ENCODE data around the gene FBXW7. TPM values are rescaled to one million over a fixed set of nuclear protein-coding genes. Genes with fewer than 3 reads are reported as not detected.

FBXW7 gene
- total and polyA plus RNA-seq, 2 of the 8 experiments (the other 6 are each of a cell fraction or from before 2014, with no cell fraction given): 6.0 to 26.7 TPM

DNA sequence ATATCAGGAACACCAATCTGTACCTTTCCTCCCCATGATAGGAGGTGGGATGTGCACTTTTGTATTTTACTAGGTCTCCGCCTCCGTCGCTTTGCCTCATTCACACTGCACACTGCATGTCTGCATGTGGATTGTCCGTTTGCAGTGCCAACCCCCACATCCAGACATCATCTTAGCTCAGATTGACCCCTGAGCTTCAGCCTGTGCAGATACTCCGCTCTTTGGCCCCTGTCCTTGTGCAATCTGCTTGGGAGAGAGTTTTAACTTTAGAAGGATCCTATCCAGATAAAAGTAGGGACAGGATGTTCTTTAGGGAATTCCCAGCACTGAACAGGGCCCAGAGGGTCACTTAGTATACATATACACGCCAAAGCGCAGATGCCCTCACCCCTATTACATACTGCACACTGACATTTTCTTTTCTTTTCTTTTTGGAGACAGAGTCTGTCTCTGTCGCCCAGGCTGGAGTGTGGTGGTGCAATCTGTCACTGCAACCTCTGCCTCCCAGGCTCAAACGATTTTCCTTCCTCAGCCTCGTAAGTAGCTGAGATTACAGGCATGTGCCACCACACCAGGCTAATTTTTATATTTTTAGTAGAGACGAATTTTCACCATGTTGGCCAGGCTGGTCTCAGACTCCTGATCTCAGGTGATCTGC, 43.3 kb upstream of the FBXW7 start (continued):
- TF ChIP-seq CHD7 (IDR thresholded peaks at IDR 0.05; ENCODE audit: insufficient replicate concordance, low read length): no peak
- no peak for TF ChIP-seq TBP (IDR thresholded peaks at IDR 0.05; ENCODE audit: low read depth, low read length)
- no peak for TF ChIP-seq CBX8 (IDR thresholded peaks at IDR 0.05; ENCODE audit: borderline replicate concordance, low read depth, low read length)
- TF ChIP-seq CTCF (IDR thresholded peaks at IDR 0.05; ENCODE audit: control extremely low read depth in 1 of 3, insufficient read depth in 1 of 3, low read depth in 1 of 3, low read length in 3 of 3): no peak
- TF ChIP-seq TAF1 (IDR thresholded peaks at IDR 0.05; ENCODE audit: low read depth, low read length): no peak
- TF ChIP-seq BCL11A (IDR thresholded peaks at IDR 0.05; ENCODE audit: low read depth in 2 of 2, low read length in 2 of 2): no peak
- TF ChIP-seq, protein P1, sequence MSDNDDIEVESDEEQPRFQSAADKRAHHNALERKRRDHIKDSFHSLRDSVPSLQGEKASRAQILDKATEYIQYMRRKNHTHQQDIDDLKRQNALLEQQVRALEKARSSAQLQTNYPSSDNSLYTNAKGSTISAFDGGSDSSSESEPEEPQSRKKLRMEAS (IDR thresholded peaks at IDR 0.05): no peak
